Measurements from ENCODE around the gene TRAF7.
"Not testable (repeated sequence)": the region's sequence is repeated elsewhere in the genome, so short reads cannot be mapped to it uniquely, and the experiment has no call there.

The TRAF7 gene

DNA sequence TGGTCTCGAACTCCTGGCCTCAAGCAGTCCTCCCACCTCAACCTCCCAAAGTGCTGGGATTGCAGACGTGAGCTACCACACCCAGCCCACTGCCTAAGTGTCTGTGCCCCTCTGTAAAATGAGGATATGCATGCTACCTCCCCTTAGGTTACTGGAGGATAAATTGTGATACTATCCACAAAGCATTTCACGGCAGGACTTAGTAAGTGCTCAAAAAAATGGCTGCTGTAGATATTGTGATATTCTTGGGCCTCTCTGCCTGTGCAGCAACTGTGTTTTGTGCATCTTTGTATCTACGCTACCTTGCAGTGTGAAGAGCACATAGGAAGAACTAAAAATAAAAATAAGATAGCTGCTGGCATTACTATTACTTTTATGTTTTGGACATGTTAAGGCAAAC is 42.7 kb downstream of the TRAF7 start:
- DNase-seq (ENCODE audit: low spot score), result no peak
- TF ChIP-seq, protein P1, sequence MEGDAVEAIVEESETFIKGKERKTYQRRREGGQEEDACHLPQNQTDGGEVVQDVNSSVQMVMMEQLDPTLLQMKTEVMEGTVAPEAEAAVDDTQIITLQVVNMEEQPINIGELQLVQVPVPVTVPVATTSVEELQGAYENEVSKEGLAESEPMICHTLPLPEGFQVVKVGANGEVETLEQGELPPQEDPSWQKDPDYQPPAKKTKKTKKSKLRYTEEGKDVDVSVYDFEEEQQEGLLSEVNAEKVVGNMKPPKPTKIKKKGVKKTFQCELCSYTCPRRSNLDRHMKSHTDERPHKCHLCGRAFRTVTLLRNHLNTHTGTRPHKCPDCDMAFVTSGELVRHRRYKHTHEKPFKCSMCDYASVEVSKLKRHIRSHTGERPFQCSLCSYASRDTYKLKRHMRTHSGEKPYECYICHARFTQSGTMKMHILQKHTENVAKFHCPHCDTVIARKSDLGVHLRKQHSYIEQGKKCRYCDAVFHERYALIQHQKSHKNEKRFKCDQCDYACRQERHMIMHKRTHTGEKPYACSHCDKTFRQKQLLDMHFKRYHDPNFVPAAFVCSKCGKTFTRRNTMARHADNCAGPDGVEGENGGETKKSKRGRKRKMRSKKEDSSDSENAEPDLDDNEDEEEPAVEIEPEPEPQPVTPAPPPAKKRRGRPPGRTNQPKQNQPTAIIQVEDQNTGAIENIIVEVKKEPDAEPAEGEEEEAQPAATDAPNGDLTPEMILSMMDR (IDR thresholded peaks at IDR 0.05; ENCODE audit: extremely low read depth, missing control alignments), result no peak

DNA sequence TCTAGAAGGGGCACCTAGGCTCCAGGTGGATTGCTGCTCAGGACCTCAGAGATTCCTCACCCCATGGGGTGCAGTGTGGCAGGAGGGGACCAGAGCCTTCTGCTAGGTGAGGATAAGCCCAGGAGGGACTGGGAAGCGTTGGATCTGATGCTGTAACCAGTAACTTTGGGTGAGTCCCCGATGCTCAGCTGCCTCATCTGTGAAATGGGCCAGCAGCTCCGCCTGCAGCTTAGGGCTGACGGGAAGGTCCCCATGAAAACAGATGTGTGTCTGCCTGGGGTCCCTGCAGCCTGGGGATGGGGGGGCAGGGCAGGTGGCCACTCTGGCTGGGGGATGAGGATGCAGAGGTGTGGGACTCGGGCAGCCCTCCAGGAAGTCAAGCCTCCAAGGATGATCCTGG is 43.5 kb downstream of the TRAF7 start:
- DNase-seq (ENCODE audit: low spot score), result no peak
- TF ChIP-seq, protein P1 (IDR thresholded peaks at IDR 0.05; ENCODE audit: extremely low read depth, missing control alignments), result no peak

DNA sequence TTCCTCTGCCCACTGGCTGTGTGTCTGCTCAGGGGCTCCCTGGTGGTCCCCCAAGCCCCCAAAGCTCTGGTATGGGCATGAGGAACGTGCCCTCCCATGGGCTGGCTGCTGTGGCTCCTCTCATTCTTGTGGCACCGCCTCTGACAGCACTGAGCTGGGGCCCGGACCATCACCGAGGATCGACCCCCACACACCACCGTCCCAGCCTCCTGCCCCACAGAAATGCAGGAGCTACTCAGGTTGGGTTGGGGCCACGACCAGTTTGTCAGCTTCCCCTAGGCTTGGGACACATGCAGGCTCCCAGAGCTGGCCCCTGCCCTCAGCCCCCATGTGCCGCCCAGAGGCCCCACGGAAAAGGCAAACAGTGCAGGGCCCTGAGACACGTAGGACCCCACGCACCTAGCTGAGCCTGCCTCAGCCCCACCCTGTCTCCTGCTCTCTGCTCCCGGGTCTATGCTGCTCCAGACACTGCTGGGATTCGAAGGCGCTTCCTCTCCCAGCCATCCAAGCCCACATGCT is 44.1 kb downstream of the TRAF7 start:
- DNase-seq (ENCODE audit: low spot score), result no peak
- TF ChIP-seq, protein P1 (IDR thresholded peaks at IDR 0.05; ENCODE audit: extremely low read depth, missing control alignments), result no peak

DNA sequence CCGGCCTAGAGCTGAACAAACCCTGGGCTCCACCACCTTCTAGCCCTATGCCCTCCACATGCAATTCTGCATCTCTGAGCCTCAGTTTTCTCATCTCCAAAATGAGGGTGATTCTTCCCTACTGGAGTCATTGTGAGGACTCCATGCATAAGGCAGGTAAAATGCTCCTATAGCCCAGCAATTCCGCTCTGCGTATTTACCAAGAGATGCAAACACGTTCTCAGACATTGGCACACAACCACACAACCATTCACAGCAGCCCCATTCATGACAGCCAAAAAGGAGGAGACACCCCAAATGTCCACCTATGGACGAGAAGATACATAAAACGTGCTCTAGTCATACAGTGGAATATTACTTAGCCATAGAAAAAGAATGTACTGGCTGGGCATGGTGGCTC is 44.7 kb downstream of the TRAF7 start:
- no peak for DNase-seq (ENCODE audit: low spot score)
- TF ChIP-seq, protein P1 (IDR thresholded peaks at IDR 0.05; ENCODE audit: extremely low read depth, missing control alignments), result no peak

DNA sequence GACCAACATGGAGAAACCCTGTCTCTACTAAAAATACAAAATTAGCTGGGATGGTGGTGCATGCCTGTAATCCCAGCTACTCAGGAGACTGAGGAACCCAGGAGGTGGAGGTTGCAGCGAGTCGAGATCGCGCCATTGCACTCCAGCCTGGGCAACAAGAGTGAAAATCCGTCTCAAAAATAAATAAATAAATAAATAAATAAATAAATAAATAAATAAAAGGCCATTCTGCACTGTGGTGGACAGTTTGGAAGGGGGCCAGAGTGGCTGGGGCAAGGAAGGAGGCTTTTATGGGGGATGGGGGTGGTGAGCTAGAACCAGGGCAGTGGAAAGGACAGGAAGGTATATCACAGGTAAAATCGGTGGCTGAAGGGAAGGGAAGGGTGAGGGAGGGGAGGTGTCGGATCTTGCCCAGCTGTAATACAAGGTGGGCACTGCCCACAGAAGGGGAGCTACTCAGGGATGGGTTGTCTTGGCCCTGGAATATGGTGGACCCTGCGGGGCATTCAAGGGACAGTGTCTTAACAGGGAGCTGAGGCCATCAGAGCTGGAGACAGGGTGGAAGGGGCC is 47.6 kb downstream of the TRAF7 start:
- DNase-seq (ENCODE audit: low spot score), result not testable (repeated sequence)

DNA sequence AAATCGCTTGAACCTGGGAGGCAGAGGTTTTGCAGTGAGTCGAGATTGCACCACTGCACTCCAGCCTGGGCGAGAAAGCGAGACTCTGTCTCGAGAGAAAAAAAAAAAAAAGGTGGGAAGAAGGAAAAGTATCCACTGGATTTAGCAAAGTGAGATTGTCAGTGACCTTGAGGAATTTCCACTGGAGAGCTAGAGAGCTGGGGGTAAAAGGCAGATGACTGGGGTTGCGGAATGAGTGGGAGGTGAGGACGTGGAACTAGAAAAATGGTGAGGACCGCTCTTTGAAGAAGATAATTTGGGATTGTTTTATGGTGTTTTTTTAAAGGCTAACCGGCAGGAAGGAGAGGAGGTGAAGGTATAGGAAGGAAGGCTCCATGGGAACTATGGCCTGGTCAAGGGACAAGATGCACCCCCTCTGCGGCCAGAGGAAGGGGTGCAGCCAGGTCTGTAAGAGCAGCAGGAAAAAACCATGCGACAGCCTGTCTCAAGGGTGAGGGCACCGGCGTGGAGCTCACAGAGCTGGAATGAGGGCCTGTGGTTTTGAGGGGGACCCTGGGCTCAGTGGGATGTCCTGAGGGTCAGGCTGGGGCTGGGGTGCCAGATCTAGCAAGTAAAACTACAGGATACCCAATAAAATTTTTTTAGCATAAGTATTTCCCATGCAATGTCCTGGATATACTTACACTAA is 49.0 kb downstream of the TRAF7 start:
- no peak for DNase-seq (ENCODE audit: low spot score)
- TF ChIP-seq, protein P1 (IDR thresholded peaks at IDR 0.05; ENCODE audit: extremely low read depth, missing control alignments), result no peak

DNA sequence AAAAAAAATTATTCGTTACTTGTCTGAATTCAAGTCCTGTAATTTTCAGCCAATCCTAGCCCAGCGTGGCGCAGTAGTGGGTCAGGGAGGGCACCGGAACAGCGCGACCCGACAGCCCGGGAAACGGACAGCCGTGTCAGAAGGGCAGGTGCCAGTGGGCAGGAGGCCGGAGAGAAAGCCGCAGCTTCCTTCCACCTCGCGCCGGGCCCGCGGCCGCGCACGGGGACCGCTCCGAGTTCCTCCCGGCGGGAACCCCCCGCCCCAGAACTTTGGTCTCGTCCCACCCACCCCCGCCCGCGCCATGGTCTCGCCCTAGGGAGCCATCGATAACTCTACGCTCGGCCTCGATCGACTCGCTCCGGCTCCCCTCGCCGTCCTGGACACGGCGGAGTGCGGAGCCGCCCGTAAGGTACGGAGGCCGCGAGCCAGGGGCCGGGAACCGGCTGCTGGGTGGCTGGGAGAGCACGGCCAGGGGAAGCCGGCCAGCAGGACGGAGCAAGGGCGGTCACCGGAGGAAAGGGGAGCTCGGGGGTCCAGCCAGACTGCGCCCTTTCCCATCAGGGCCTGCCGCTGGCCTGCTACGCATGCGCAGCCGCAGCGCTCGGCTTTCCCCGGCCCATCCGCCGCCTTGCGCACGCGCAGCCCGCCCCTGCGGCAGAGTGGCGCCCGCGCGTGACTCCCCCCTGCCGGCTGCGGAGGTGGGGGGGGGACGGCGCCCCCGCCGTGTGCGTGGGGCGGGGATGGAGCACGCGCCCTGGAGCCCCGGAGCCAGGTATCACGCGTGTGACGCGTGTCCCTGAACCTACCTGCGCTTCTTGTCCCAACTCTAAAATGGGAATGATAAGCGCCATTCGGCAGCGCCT is 49.8 kb downstream of the TRAF7 start, which contains the start of gene MLST8:
MLST8 (plus strand) TSS at position 351 of the 863 bp plus-strand sequence. CDS start 632 bp downstream, outside the sequence.
- TF ChIP-seq, protein P1 (IDR thresholded peaks at IDR 0.05; ENCODE audit: extremely low read depth, missing control alignments), result no peak

More for the DNA sequence above, 49.8 kb downstream of the TRAF7 start, which contains the start of gene MLST8:
- peak; percentile 99 for DNase-seq (ENCODE audit: low spot score)

All from GM20000 (cell line).